Upper lobe of left lung (tissue), 4 donors: ENCODE results near the gene PRXL2B.

ENCODE experiments used
- CTCF ChIP-seq, 6 experiments: fragments of 450-650 bp in 4 of 6; fragments of 200-600 bp in 2 of 6; sonication (generic) in 2 of 6; IDR thresholded peaks; one replicate each; pipeline ENCODE4 v1.5.1; 2016 to 2019; ENCODE audit warnings: antibody characterized with exemption in 6 of 6
- EP300 ChIP-seq, 4 donors: sonication (generic); formaldehyde crosslinking; IDR thresholded peaks; one replicate each; pipeline ENCODE4 v1.5.1; 2017; ENCODE audit warnings: antibody characterized with exemption in 4 of 4, control low read depth in 2 of 4
- POLR2A ChIP-seq, 4 donors: fragments of 450-650 bp; IDR thresholded peaks; one replicate each; pipeline ENCODE4 v1.5.1; 2016 to 2017; ENCODE audit warnings: antibody characterized with exemption in 4 of 4, mild to moderate bottlenecking in 2 of 4
- POLR2AphosphoS5 ChIP-seq, 2 donors: sonication (generic); formaldehyde crosslinking; IDR thresholded peaks; one replicate each; pipeline ENCODE4 v1.5.1; 2017; ENCODE audit warnings: antibody characterized with exemption in 2 of 2

- TF ChIP-seq POLR2A (IDR thresholded peaks at IDR 0.05): no peak
- TF ChIP-seq POLR2AphosphoS5 (IDR thresholded peaks at IDR 0.05): no peak
- TF ChIP-seq CTCF (IDR thresholded peaks at IDR 0.05): no peak
- no peak for TF ChIP-seq EP300 (IDR thresholded peaks at IDR 0.05)
These were observed 45.5 kb downstream of the PRXL2B start for GRCh38 chr1:2632051-2632430.
